HEK293T (cell line): ENCODE data around the gene GNA14.
"Not testable (repeated sequence)": the region's sequence is repeated elsewhere in the genome, so short reads cannot be mapped to it uniquely, and the experiment has no call there.

Experiments
- ARNT ChIP-seq: fragments of 450-650 bp; IDR thresholded peaks from 2 replicates; pipeline ENCODE4 v1.6.1; 2017; ENCODE audit warnings: mild to moderate bottlenecking
- BHLHE40 ChIP-seq: fragments of 450-650 bp; IDR thresholded peaks from 2 replicates; pipeline ENCODE4 v1.6.1; 2016; ENCODE audit warnings: mild to moderate bottlenecking, moderate library complexity, borderline replicate concordance
- CTBP1 ChIP-seq: fragments of 450-650 bp; IDR thresholded peaks from 2 replicates; pipeline ENCODE4 v1.6.1; 2016; ENCODE audit warnings: borderline replicate concordance
- ELF4 ChIP-seq: fragments of 450-650 bp; IDR thresholded peaks from 2 replicates; pipeline ENCODE4 v1.6.1; 2017; ENCODE audit warnings: antibody characterized with exemption
- FOXM1 ChIP-seq: fragments of 450-650 bp; IDR thresholded peaks from 2 replicates; pipeline ENCODE4 v1.6.1; 2017; ENCODE audit warnings: mild to moderate bottlenecking, borderline replicate concordance
- HDGF ChIP-seq: fragments of 450-650 bp; IDR thresholded peaks from 2 replicates; pipeline ENCODE4 v1.6.1; 2017; ENCODE audit warnings: antibody characterized with exemption, borderline replicate concordance
- NFRKB ChIP-seq: fragments of 450-650 bp; IDR thresholded peaks from 2 replicates; pipeline ENCODE4 v1.6.1; 2016; ENCODE audit warnings: mild to moderate bottlenecking, moderate library complexity
- SP1 ChIP-seq: fragments of 450-650 bp; IDR thresholded peaks from 2 replicates; pipeline ENCODE4 v1.6.1; 2017
- SUZ12 ChIP-seq: fragments of 450-650 bp; IDR thresholded peaks from 2 replicates; pipeline ENCODE4 v1.6.1; 2016; ENCODE audit warnings: mild to moderate bottlenecking
- TARDBP ChIP-seq: fragments of 450-650 bp; IDR thresholded peaks from 2 replicates; pipeline ENCODE4 v1.6.1; 2016

GRCh38 chr9:77398581-77398980, 249.5 kb downstream of the GNA14 start:
- not testable (repeated sequence) for TF ChIP-seq FOXM1, SP1, SUZ12, CTBP1, BHLHE40, ARNT, NFRKB, HDGF, ELF4, TARDBP
